MCF 10A (cell line): Measurements from ENCODE around the gene CD48. TPM values are rescaled to one million over a fixed set of nuclear protein-coding genes. Genes with fewer than 3 reads are reported as not detected.

Experiments
- BruUV-seq: library from RNA; stranded (reverse); fragments of 400-500 nt; replicated peaks from 2 replicates; lab custom pipeline; 2021; lab: Mats Ljungman, UMichigan
- CTCF ChIA-PET: fragments of 300-600 bp; sonication (Branson Sonifier 250); formaldehyde crosslinking; extraction: SDS; loops from one replicate; lab custom pipeline; 2021; ENCODE audit warnings: antibody characterized with exemption, inconsistent platforms; lab: Yijun Ruan, JAX
- POLR2A ChIA-PET: fragments of 300-600, 350-650 bp; sonication (Branson Sonifier 250); formaldehyde crosslinking; extraction: SDS; loops from one replicate; lab custom pipeline; 2020; ENCODE audit warnings: antibody characterized with exemption, inconsistent platforms; lab: Yijun Ruan, JAX
- DNase-seq: peaks from one replicate; pipeline ENCODE4 v3.0.0-alpha.2; 2018; ENCODE audit not compliant: unreplicated experiment
- H3K27ac Mint-ChIP-seq: one replicate; pipeline ENCODE4 v1.8.0; 2022; ENCODE audit warnings: mild to moderate bottlenecking, low read depth, mixed read lengths; ENCODE audit not compliant: unreplicated experiment
- H3K27me3 Mint-ChIP-seq: one replicate; pipeline ENCODE4 v1.8.0; 2022; ENCODE audit warnings: mixed read lengths; ENCODE audit not compliant: insufficient read depth, unreplicated experiment
- H3K36me3 Mint-ChIP-seq: one replicate; pipeline ENCODE4 v1.8.0; 2022; ENCODE audit warnings: mild to moderate bottlenecking, moderate library complexity, mixed read lengths; ENCODE audit not compliant: insufficient read depth, unreplicated experiment
- H3K4me1 Mint-ChIP-seq: one replicate; pipeline ENCODE4 v1.8.0; 2022; ENCODE audit warnings: mixed read lengths; ENCODE audit not compliant: insufficient read depth, unreplicated experiment
- H3K4me3 Mint-ChIP-seq: one replicate; pipeline ENCODE4 v1.8.0; 2022; ENCODE audit warnings: mild to moderate bottlenecking, moderate library complexity, mixed read lengths; ENCODE audit not compliant: unreplicated experiment
- H3K9me3 Mint-ChIP-seq: one replicate; pipeline ENCODE4 v1.8.0; 2022; ENCODE audit warnings: mixed read lengths; ENCODE audit not compliant: unreplicated experiment
- CTCF ChIP-seq: fragments of 200-600 bp; IDR thresholded peaks from one replicate; pipeline ENCODE4 v1.8.0; 2022; ENCODE audit warnings: antibody characterized with exemption, mild to moderate bottlenecking; ENCODE audit not compliant: unreplicated experiment
- intact Hi-C: fragments of 100-400 bp; cut with micrococcal nuclease; formaldehyde crosslinking; loops from 2 replicates; pipeline ENCODE4 v1.14.1; 2022
- total RNA-seq: library from RNA; stranded (reverse); gene quantifications from 2 replicates; pipeline ENCODE4 v1.2.3, GENCODE V29; 2022

Gene CD48
- total RNA-seq, 1 experiment from 2014 or later: not detected

GRCh38 chr1:160651433-160652064 lies 60.1 kb downstream of the CD48 start:
- Mint-ChIP-seq H3K27me3 (no peaks in the 10 kb centered on the region), H3K4me3 (no peak overlapping the region), H3K36me3 (peaks cover 6% of the 10 kb centered on the region), H3K9me3 (no peaks in the 10 kb centered on the region), H3K4me1 (peaks cover 3% of the 10 kb centered on the region), H3K27ac (no peak overlapping the region)
- POLR2A ChIA-PET: no interaction called here
- TF ChIP-seq CTCF: no peak
- intact Hi-C loops: no loop called here
- CTCF ChIA-PET: interaction anchor here (0.6 to 0.9 kb wide), 4 partner anchors 23 to 541 kb away, joined by 3 to 4 read pairs (median 4); no protein-coding TSS in a partner anchor
- no TSS peak for BruUV-seq
- DNase-seq: no peak

GRCh38 chr1:160647329-160647720 lies 64.3 kb downstream of the CD48 start:
- ChIA-PET POLR2A (no interaction called here), CTCF (interaction anchor here (0.5 to 1.5 kb wide), 6 partner anchors 13 to 1151 kb away, joined by 3 to 4 read pairs (median 4); no protein-coding TSS in a partner anchor)
- no peaks in the 10 kb centered on the region for H3K27me3 Mint-ChIP-seq
- no peaks in the 10 kb centered on the region for H3K9me3 Mint-ChIP-seq
- no peaks in the 10 kb centered on the region for H3K4me1 Mint-ChIP-seq
- BruUV-seq: no TSS peak
- TF ChIP-seq CTCF: no peak
- intact Hi-C loops: no loop called here
- no peak overlapping the region for H3K4me3 Mint-ChIP-seq
- H3K27ac Mint-ChIP-seq: no peak overlapping the region
- DNase-seq: no peak
- H3K36me3 Mint-ChIP-seq: peaks cover 6% of the 10 kb centered on the region

GRCh38 chr1:160646711-160647328 lies 64.8 kb downstream of the CD48 start, which contains the start of gene SLAMF1:
SLAMF1 (minus strand) TSS chr1:160647044; CDS start chr1:160646945, 99 bp downstream.
- Mint-ChIP-seq H3K27me3 (no peaks in the 10 kb centered on the region), H3K9me3 (no peaks in the 10 kb centered on the region), H3K36me3 (peaks cover 6% of the 10 kb centered on the region), H3K4me1 (no peaks in the 10 kb centered on the region), H3K4me3 (no peak within 1 kb of the TSS), H3K27ac (no peak within 1 kb of the TSS)
- DNase-seq: peak; percentile 16
- POLR2A ChIA-PET: no interaction called here
- no peak for TF ChIP-seq CTCF
- intact Hi-C loops: no loop called here
- BruUV-seq: no TSS peak
- CTCF ChIA-PET: interaction anchor here (0.6 to 1.5 kb wide), 5 partner anchors 13 to 1150 kb away, joined by 3 to 4 read pairs (median 4); no protein-coding TSS in a partner anchor

- peaks cover 4% of the 10 kb centered on the region for H3K36me3 Mint-ChIP-seq
- CTCF ChIA-PET: no interaction called here
- no peak for TF ChIP-seq CTCF
- H3K9me3 Mint-ChIP-seq: no peaks in the 10 kb centered on the region
- no TSS peak for BruUV-seq
- intact Hi-C loops: no loop called here
- no peak overlapping the region for H3K27ac Mint-ChIP-seq
- DNase-seq: no peak
- POLR2A ChIA-PET: no interaction called here
- no peak overlapping the region for H3K4me3 Mint-ChIP-seq
- no peaks in the 10 kb centered on the region for H3K27me3 Mint-ChIP-seq
- no peaks in the 10 kb centered on the region for H3K4me1 Mint-ChIP-seq
Measured at GRCh38 chr1:160646180-160646579, 65.4 kb downstream of the CD48 start.
